ENCODE data around the gene TTC29.
"Not testable (repeated sequence)": the region's sequence is repeated elsewhere in the genome, so short reads cannot be mapped to it uniquely, and the experiment has no call there.

The TTC29 gene

GRCh38 chr4:146855761-146856160 is 89.9 kb downstream of the TTC29 start:
- DNase-seq, result no peak

GRCh38 chr4:146852360-146852759 is 93.3 kb downstream of the TTC29 start:
- DNase-seq, result no peak

- no peak for DNase-seq
Observed at GRCh38 chr4:146847345-146847744, 98.3 kb downstream of the TTC29 start.

GRCh38 chr4:146846882-146847281 is 98.8 kb downstream of the TTC29 start:
- DNase-seq, result no peak

- DNase-seq, result no peak
Observed at GRCh38 chr4:146844761-146845160, 100.9 kb downstream of the TTC29 start.

GRCh38 chr4:146842876-146843275 is 102.8 kb downstream of the TTC29 start:
- DNase-seq, result no peak

GRCh38 chr4:146840731-146841130 is 104.9 kb downstream of the TTC29 start:
- no peak for DNase-seq

- no peak for DNase-seq
Observed at GRCh38 chr4:146835096-146835495, 110.6 kb downstream of the TTC29 start.

GRCh38 chr4:146834263-146835034 is 111.2 kb downstream of the TTC29 start:
- DNase-seq, result no peak

- no peak for DNase-seq
Observed at GRCh38 chr4:146833530-146833929, 112.1 kb downstream of the TTC29 start.

- not testable (repeated sequence) for DNase-seq
Observed at GRCh38 chr4:146822980-146823379, 122.7 kb downstream of the TTC29 start.

- no peak for DNase-seq
Observed at GRCh38 chr4:146814750-146815149, 130.9 kb downstream of the TTC29 start.

GRCh38 chr4:146795711-146796110 is 150.0 kb downstream of the TTC29 start:
- no peak for DNase-seq

- no peak for DNase-seq
Observed at GRCh38 chr4:146793727-146794126, 151.9 kb downstream of the TTC29 start.

GRCh38 chr4:146791439-146791838 is 154.2 kb downstream of the TTC29 start:
- no peak for DNase-seq

GRCh38 chr4:146790515-146790914 is 155.1 kb downstream of the TTC29 start:
- no peak for DNase-seq

- DNase-seq, result no peak
Observed at GRCh38 chr4:146787731-146788130, 157.9 kb downstream of the TTC29 start.

- DNase-seq, result no peak
Observed at GRCh38 chr4:146776691-146777090, 169.0 kb downstream of the TTC29 start.

GRCh38 chr4:146763560-146763959 is 182.1 kb downstream of the TTC29 start:
- DNase-seq, result no peak

GRCh38 chr4:146762016-146762415 is 183.6 kb downstream of the TTC29 start:
- no peak for DNase-seq

GRCh38 chr4:146742416-146742815 is 203.2 kb downstream of the TTC29 start:
- no peak for DNase-seq

GRCh38 chr4:146739182-146739581 is 206.5 kb downstream of the TTC29 start:
- DNase-seq, result no peak

GRCh38 chr4:146723519-146723918 is 222.1 kb downstream of the TTC29 start:
- not testable (repeated sequence) for DNase-seq

GRCh38 chr4:146709956-146710355 is 235.7 kb downstream of the TTC29 start:
- no peak for DNase-seq

- no peak for DNase-seq
Observed at GRCh38 chr4:146699910-146700309, 245.8 kb downstream of the TTC29 start.
